ENCODE measurements around the gene MTOR. TPM values are rescaled to one million over a fixed set of nuclear protein-coding genes. Genes with fewer than 3 reads are reported as not detected.

MTOR gene
- polyA plus RNA-seq, 3 donors, result 2.0 to 29.4 (median 3.3) TPM

- H3K4me2 ChIP-seq (replicated peaks; ENCODE audit: extremely low read depth, low read length, poor library complexity, severe bottlenecking), result no peak overlapping the region
- TF ChIP-seq CTCF (IDR thresholded peaks at IDR 0.05), result no peak
- H3K4me3 ChIP-seq (replicated peaks in 1 of 3; ENCODE audit: low read depth in 2 of 3, low read length in 3 of 3), result no peak overlapping the region
- no peaks in the 10 kb centered on the region for H3K9me3 ChIP-seq (replicated peaks in 1 of 2; ENCODE audit: control insufficient read depth in 1 of 2, insufficient read depth in 1 of 2, low read length in 2 of 2)
- H2AFZ ChIP-seq (ENCODE audit: insufficient read depth, low read depth, low read length, poor library complexity, severe bottlenecking), result no peak overlapping the region
- H3K27ac Mint-ChIP-seq, result peak overlapping the region in 2 of 7 donors; percentile 28 to 48
- H3K27me3 ChIP-seq (ENCODE audit: control insufficient read depth in 2 of 2, insufficient read depth in 2 of 2, low read length in 2 of 2), result no peaks in the 10 kb centered on the region
- H3K27ac ChIP-seq (ENCODE audit: low read depth in 1 of 2, low read length in 2 of 2), result no peak overlapping the region
- H3K9me3 Mint-ChIP-seq, result peaks cover 0 to 2% (median 0%) of the 10 kb centered on the region in 7 donors
- no peaks in the 10 kb centered on the region for H3K79me2 ChIP-seq (ENCODE audit: insufficient read depth, low read length)
- DNase-seq, result no peak
- H3K27me3 Mint-ChIP-seq (ENCODE audit: low read depth in 3 of 3), result peaks cover 0 to 2% (median 0%) of the 10 kb centered on the region in 3 donors
- no peak overlapping the region for H3K9ac ChIP-seq (ENCODE audit: insufficient read depth, low read length, poor library complexity, severe bottlenecking)
- peaks cover 61 to 80% of the 10 kb centered on the region in 2 donors for H3K36me3 Mint-ChIP-seq
- 100% methylated on average over 4 of the region's 4 CpGs for WGBS (ENCODE audit: insufficient coverage)
- H3K4me3 Mint-ChIP-seq, result no peak overlapping the region
- no peaks in the 10 kb centered on the region for H3K4me1 ChIP-seq (ENCODE audit: control insufficient read depth in 1 of 2, insufficient read depth in 2 of 2, low read length in 2 of 2)
- H3K4me1 Mint-ChIP-seq, result no peaks in the 10 kb centered on the region
- intact Hi-C loops (cut with micrococcal nuclease), result no loop called here
- peaks cover 70 to 86% of the 10 kb centered on the region in 2 donors for H3K36me3 ChIP-seq (replicated peaks in 1 of 2; ENCODE audit: control insufficient read depth in 1 of 2, insufficient read depth in 2 of 2, low read length in 2 of 2)
- H4K20me1 ChIP-seq (ENCODE audit: insufficient read depth, low read length), result no peaks in the 10 kb centered on the region
Observed at GRCh38 chr1:11248169-11248568, 14.2 kb downstream of the MTOR start.

- H3K4me1 ChIP-seq (ENCODE audit: control insufficient read depth in 1 of 2, insufficient read depth in 2 of 2, low read length in 2 of 2), result no peaks in the 10 kb centered on the region
- H3K4me3 Mint-ChIP-seq, result no peak overlapping the region
- intact Hi-C loops (cut with micrococcal nuclease), result no loop called here
- H3K4me2 ChIP-seq (replicated peaks; ENCODE audit: extremely low read depth, low read length, poor library complexity, severe bottlenecking), result no peak overlapping the region
- peak overlapping the region in 1 of 7 donors; percentile 22 for H3K27ac Mint-ChIP-seq
- peaks cover 0 to 2% (median 0%) of the 10 kb centered on the region in 3 donors for H3K27me3 Mint-ChIP-seq (ENCODE audit: low read depth in 3 of 3)
- peaks cover 0 to 2% (median 0%) of the 10 kb centered on the region in 7 donors for H3K9me3 Mint-ChIP-seq
- no peaks in the 10 kb centered on the region for H3K79me2 ChIP-seq (ENCODE audit: insufficient read depth, low read length)
- H3K27me3 ChIP-seq (ENCODE audit: control insufficient read depth in 2 of 2, insufficient read depth in 2 of 2, low read length in 2 of 2), result no peaks in the 10 kb centered on the region
- no peak overlapping the region for H3K27ac ChIP-seq (ENCODE audit: low read depth in 1 of 2, low read length in 2 of 2)
- H3K9ac ChIP-seq (ENCODE audit: insufficient read depth, low read length, poor library complexity, severe bottlenecking), result no peak overlapping the region
- 100% methylated on average over 3 of the region's 7 CpGs for WGBS (ENCODE audit: insufficient coverage)
- peaks cover 56 to 83% of the 10 kb centered on the region in 2 donors for H3K36me3 Mint-ChIP-seq
- H3K4me3 ChIP-seq (replicated peaks in 1 of 3; ENCODE audit: low read depth in 2 of 3, low read length in 3 of 3), result no peak overlapping the region
- H2AFZ ChIP-seq (ENCODE audit: insufficient read depth, low read depth, low read length, poor library complexity, severe bottlenecking), result no peak overlapping the region
- no peaks in the 10 kb centered on the region for H3K9me3 ChIP-seq (replicated peaks in 1 of 2; ENCODE audit: control insufficient read depth in 1 of 2, insufficient read depth in 1 of 2, low read length in 2 of 2)
- H3K4me1 Mint-ChIP-seq, result no peaks in the 10 kb centered on the region
- H3K36me3 ChIP-seq (replicated peaks in 1 of 2; ENCODE audit: control insufficient read depth in 1 of 2, insufficient read depth in 2 of 2, low read length in 2 of 2), result peaks cover 67 to 87% of the 10 kb centered on the region in 2 donors
- no peak for TF ChIP-seq CTCF (IDR thresholded peaks at IDR 0.05)
- no peak for DNase-seq
- H4K20me1 ChIP-seq (ENCODE audit: insufficient read depth, low read length), result peaks cover 3% of the 10 kb centered on the region
Observed at GRCh38 chr1:11245904-11246719, 16.2 kb downstream of the MTOR start.
